ENCODE results near the gene KRTAP10-1. TPM values are rescaled to one million over a fixed set of nuclear protein-coding genes. Genes with fewer than 3 reads are reported as not detected.

The KRTAP10-1 gene
- total RNA-seq, 1 donor from 2014 or later = not detected

GRCh38 chr21:44532712-44533111 is 7.3 kb downstream of the KRTAP10-1 start:
- H3K27me3 Mint-ChIP-seq = no peaks in the 10 kb centered on the region
- DNase-seq (ENCODE audit: extremely low spot score, unreplicated experiment) = peak; percentile 56
- H3K4me1 Mint-ChIP-seq (ENCODE audit: unreplicated experiment) = no peaks in the 10 kb centered on the region
- no peak for TF ChIP-seq CTCF (conservative IDR thresholded peaks at IDR 0.05)
- H3K27ac Mint-ChIP-seq = no peak overlapping the region
- H3K36me3 Mint-ChIP-seq = no peaks in the 10 kb centered on the region
- no peak overlapping the region for H3K4me3 Mint-ChIP-seq
- no peaks in the 10 kb centered on the region for H3K9me3 Mint-ChIP-seq

- no peak for TF ChIP-seq CTCF (conservative IDR thresholded peaks at IDR 0.05)
- Mint-ChIP-seq H3K9me3 (no peaks in the 10 kb centered on the region), H3K27ac (no peak overlapping the region), H3K36me3 (no peaks in the 10 kb centered on the region), H3K4me3 (no peak overlapping the region), H3K27me3 (no peaks in the 10 kb centered on the region), H3K4me1 (ENCODE audit: unreplicated experiment) (no peaks in the 10 kb centered on the region)
- peak; percentile 42 for DNase-seq (ENCODE audit: extremely low spot score, unreplicated experiment)
Observed at GRCh38 chr21:44531606-44532564, 8.1 kb downstream of the KRTAP10-1 start.

- no peak for TF ChIP-seq CTCF (conservative IDR thresholded peaks at IDR 0.05)
- H3K9me3 Mint-ChIP-seq = no peaks in the 10 kb centered on the region
- peak; percentile 65 for DNase-seq (ENCODE audit: extremely low spot score, unreplicated experiment)
- H3K36me3 Mint-ChIP-seq = no peaks in the 10 kb centered on the region
- H3K27me3 Mint-ChIP-seq = no peaks in the 10 kb centered on the region
- H3K27ac Mint-ChIP-seq = no peak overlapping the region
- H3K4me1 Mint-ChIP-seq (ENCODE audit: unreplicated experiment) = no peaks in the 10 kb centered on the region
- H3K4me3 Mint-ChIP-seq = no peak overlapping the region
Observed at GRCh38 chr21:44530903-44531605, 8.9 kb downstream of the KRTAP10-1 start.

GRCh38 chr21:44530221-44530902 is 9.6 kb downstream of the KRTAP10-1 start:
- H3K9me3 Mint-ChIP-seq = no peaks in the 10 kb centered on the region
- peak; percentile 60 for DNase-seq (ENCODE audit: extremely low spot score, unreplicated experiment)
- H3K4me3 Mint-ChIP-seq = no peak overlapping the region
- no peaks in the 10 kb centered on the region for H3K27me3 Mint-ChIP-seq
- no peaks in the 10 kb centered on the region for H3K36me3 Mint-ChIP-seq
- H3K27ac Mint-ChIP-seq = no peak overlapping the region
- no peak for TF ChIP-seq CTCF (conservative IDR thresholded peaks at IDR 0.05)
- no peaks in the 10 kb centered on the region for H3K4me1 Mint-ChIP-seq (ENCODE audit: unreplicated experiment)

- Mint-ChIP-seq H3K36me3 (no peaks in the 10 kb centered on the region), H3K9me3 (no peaks in the 10 kb centered on the region), H3K4me1 (ENCODE audit: unreplicated experiment) (no peaks in the 10 kb centered on the region), H3K27ac (no peak overlapping the region), H3K4me3 (no peak overlapping the region), H3K27me3 (no peaks in the 10 kb centered on the region)
- peak; percentile 48 for DNase-seq (ENCODE audit: extremely low spot score, unreplicated experiment)
- no peak for TF ChIP-seq CTCF (conservative IDR thresholded peaks at IDR 0.05)
Observed at GRCh38 chr21:44529503-44530125, 10.4 kb downstream of the KRTAP10-1 start.

All from type B pancreatic cell (in vitro differentiated cells).